HG02970 (cell line): ENCODE data around the gene RSPH1.
"Not testable (repeated sequence)": the region's sequence is repeated elsewhere in the genome, so short reads cannot be mapped to it uniquely, and the experiment has no call there.

ENCODE experiments used
- ATAC-seq: cut with Tn5 transposase; IDR thresholded peaks from one replicate; pipeline ENCODE4 v1.9.1; 2021; ENCODE audit warnings: mild to moderate bottlenecking, moderate library complexity, moderate number of reproducible peaks; ENCODE audit not compliant: unreplicated experiment, low FRiP score

Gene RSPH1

DNA sequence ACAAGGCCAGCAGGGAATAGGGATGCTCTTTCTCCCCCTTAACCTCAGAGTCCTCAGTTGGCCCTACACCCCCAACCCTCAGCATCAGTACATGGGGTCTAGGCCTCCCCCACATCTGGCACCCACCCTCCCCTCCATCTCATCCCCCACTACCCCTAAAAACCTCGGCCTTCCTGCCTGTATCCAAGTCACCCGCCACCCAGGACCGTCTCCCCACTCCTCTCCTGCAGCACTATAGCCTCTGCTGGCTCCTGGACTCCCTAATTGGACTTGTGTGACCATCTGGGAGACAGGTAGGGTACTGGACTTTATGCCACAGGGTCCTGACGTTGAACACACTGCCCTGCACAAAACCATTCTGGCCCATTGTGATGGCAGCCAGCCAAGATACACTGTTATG lies 6.0 kb downstream of the RSPH1 start:
- ATAC-seq: no peak

DNA sequence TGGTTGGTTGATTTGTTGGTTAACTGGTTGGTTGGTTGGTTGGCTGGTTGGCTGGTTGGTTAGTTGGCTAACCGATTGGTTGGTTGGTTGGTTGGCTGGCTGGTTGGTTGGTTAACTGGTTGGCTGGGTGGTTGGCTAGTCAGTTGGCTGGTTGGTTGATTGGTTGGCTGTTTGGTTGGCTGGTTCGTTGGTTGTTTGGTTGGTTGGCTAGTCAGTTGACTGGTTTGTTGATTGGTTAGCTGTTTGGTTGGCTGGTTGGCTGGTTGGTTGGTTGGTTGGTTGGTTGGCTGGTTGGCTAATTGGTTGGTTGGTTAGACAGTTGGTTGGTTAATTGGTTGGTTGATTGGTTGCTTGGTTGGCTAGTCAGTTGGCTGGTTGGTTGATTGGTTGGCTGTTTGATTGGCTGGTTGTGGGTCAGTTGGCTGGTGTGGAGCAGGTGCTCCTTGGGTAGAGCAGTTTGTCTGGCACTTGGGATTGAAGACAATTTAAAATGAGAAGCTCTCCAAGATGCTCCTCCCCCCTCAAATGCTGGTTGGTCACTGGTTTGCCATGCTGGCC lies 6.9 kb downstream of the RSPH1 start:
- ATAC-seq: no peak

DNA sequence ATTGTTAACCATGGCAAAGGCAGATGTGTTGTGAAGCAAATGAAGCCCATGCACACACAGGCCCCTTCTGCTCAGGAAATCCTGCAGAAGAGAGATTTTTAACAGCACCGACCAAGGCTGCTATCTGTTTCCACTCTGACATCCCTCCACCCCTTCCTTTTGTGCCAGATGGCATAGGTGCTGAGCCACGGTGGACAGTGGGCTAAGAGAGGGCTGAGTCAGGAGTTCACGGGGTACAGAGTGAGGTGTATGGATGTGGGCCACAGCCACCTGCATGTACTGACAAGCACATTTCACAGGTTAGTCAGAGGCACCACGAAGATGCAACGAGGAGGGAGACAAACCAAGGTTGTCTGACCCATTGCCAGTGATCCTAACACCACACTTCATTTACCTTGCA lies 9.5 kb downstream of the RSPH1 start:
- no peak for ATAC-seq

DNA sequence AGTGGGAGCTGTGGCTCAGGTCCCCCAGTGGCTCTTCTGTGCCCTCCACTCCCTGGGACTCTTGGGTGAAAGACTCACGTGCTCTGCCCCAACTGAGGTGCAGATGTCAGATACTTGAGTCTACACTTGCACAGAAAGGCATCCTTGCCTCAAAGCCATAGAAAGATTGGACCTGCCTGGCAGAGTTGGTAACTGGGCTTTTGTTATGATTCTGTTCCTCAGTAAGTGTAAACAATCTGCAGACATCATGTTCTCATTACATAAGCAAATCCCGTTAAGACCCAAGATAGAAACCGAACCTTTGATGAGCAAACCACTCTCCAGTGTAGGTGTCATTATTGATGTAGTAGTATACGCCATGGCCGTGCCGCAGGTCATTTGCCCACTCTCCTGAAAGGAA lies 10.0 kb downstream of the RSPH1 start:
- no peak for ATAC-seq

DNA sequence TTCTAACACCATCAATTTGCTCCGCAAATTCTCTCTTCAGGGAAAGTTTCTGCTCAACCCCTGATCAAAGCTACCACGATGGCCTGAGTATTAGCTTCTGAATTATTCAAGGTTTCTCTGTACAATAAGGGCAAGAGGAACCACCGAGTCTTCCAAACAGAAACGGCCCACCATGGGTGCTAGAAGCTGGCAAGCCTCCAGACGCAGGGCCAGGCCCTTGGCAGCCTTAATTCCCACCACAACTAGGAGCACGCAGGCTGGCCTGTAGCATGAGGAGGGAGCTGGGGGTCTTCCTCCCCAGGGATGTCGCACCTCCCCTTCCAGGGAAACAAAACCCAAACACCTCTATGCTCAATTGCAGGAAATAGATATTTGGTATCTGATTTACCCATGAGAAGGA lies 11.1 kb downstream of the RSPH1 start:
- no peak for ATAC-seq

DNA sequence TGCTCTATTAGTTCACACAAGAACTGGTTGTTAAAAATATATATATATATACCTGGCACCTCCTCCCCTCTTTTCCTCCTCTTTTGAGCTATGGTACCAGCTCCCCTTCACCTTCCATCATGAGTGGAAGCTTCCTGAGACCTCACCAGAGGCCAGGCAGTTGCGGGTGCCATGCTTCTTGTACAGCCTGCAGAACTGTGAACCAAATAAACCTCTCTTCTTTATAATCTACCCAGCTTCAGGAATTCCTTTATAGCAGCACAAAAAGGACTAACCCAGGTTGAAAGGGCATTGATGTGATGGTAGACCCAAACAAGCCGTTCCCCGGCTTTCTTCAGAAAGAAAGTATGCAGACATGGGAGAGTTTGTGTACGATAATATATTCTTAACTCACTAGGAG lies 14.9 kb downstream of the RSPH1 start:
- ATAC-seq: no peak

DNA sequence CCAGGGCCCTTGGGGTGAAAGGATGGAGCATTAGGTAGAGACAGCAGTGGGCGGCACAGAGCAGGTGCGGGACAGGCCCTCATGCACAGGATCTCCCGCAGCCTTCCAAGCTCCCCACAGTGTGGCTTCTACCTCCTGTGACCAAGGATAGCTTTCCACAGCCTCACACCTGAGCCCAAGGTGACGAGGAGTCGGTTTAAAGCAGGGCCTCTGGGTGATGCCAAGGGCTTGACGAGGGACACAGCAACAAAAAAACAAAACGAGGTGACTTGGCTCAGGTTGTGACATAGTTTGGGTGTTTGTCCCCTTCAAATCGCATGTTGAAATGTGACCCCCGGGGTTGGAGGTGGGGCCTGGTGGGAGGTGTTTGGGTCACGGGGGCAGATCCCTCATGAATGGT lies 15.3 kb downstream of the RSPH1 start:
- ATAC-seq: no peak

DNA sequence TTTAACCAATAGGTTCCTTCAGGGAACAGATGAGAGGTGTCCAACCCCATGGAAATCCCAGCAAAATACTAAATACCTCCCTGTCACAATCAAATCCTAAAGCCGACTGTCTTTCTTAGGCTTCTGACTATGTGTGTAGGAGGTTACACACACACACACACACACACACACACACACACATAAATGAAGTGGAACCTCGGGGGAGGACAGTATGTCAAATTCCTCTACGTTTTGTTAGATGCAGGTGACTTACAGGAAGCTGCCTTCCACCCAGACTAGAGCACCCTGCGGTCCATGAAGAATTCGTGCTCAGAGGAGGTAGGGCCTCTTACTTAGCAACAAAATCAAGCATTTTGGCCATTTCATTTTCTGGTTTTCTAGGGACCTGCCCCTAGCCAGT lies 16.4 kb downstream of the RSPH1 start:
- no peak for ATAC-seq

DNA sequence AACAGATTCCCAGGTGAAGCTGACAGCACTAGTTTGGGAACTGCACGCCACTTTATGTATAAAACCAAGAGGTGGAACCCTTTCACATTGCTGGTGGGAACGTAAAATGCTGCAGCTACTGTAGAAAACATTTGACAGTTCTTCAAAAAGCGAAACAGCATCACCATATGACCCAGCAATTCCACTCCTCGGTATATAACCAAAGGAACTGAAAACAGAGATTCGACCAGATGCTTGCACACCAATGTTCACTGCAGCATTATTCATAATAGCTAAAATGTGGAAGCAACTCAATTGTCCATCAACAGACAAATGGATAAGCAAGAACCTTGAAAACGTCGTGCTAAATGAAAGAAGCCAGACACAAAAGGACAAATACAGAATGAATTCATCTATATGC lies 17.5 kb downstream of the RSPH1 start:
- ATAC-seq: no peak

DNA sequence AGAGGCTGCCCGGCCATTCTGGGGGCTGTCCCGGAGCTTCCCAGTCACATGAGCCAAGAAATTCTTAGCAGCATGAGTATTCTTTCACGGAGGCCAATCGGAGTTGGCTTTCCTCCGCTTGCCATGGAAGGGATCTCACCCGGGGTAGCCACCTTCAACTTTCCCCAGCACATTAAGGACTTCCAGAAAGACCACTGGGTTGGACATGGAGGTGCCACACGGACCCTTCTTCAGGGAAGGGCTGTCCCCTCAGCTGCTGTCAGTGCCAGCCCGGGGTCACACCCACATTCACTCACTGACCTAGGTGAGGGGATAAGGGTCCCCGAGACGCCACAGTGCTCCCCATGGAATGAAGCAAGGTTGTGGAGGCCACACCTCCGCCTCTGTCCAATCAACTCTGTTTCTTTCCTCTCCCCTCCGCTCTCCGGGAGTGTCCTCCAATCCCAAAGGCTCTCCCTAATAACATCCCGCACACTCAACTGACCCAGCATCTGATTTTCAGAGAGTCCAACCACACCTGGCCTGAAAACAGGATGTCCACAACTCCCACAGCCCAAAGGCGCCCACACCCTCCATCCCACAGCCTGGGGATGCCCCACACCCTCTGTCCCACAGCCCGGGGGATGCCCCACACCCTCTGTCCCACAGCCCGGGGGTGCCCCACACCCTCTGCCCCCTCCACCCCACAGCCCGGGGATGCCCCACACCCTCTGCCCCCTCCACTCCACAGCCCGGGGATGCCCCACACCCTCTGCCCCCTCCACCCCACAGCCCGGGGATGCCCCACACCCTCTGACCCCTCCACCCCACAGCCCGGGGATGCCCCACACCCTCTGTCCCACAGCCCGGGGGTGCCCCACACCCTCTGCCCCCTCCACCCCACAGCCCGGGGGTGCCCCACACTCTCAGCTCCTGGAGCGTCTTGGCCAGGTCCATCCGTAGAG lies 19.4 kb downstream of the RSPH1 start:
- no peak for ATAC-seq

DNA sequence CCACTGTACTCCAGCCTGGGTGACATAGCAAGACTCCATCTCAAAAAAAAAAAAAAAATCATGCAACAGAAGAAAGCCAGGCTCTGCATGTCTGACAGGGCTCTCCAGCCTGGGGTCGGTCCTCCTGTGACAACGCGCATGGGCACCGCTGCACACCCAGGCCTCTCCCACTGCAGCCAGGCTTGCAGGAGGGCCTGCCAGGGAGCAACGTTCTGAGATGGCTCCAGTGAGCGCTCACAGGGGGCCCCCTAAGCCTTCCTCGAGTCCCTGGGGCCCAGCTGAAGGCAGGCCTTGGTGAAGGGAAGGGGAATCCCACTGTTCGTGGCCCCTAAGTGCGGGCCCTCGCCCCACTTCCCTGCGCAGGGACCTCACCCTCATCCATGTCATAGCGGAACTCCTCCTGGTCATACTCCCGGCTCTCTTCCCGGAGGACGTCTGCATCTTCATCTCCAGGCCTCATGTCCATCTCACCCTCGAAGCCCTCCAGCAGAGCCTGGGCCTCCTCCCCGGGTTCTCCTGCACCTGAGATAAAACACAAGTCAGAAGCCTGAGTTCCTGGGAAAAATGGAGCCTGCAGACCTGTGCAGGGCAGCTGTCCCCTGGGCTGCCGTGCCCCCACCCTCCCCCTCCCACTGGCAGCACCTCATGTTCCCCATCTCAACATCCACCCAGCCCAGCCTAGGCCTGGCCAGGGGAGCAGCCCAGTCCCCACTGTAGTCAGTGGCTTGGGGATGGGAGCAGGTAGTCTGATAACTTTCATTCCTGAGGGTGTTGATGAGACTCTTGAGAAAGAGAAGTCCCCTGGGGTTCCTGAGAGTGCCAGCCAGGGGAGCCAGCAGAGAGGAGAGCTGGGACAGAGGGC lies 20.3 kb downstream of the RSPH1 start:
- no peak for ATAC-seq

DNA sequence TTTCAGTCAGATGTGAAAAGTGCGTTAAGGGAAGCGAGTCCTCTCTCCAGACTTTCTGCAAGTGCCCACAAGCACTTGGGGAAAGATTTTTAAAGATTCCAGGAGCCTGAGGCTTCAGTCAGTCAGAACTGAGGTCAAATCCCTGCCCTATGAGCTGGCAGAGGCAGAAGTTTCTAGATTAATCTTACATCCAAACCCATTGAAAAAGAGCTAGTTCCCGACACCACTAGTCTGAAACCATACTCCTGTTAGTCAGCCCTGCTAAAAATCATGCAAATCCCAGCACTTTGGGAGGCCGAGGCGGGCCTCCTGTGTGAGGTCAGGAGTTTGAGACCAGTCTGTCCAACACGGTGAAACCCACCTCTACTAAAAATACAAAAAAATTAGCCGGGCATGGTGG lies 21.0 kb downstream of the RSPH1 start:
- no peak for ATAC-seq

DNA sequence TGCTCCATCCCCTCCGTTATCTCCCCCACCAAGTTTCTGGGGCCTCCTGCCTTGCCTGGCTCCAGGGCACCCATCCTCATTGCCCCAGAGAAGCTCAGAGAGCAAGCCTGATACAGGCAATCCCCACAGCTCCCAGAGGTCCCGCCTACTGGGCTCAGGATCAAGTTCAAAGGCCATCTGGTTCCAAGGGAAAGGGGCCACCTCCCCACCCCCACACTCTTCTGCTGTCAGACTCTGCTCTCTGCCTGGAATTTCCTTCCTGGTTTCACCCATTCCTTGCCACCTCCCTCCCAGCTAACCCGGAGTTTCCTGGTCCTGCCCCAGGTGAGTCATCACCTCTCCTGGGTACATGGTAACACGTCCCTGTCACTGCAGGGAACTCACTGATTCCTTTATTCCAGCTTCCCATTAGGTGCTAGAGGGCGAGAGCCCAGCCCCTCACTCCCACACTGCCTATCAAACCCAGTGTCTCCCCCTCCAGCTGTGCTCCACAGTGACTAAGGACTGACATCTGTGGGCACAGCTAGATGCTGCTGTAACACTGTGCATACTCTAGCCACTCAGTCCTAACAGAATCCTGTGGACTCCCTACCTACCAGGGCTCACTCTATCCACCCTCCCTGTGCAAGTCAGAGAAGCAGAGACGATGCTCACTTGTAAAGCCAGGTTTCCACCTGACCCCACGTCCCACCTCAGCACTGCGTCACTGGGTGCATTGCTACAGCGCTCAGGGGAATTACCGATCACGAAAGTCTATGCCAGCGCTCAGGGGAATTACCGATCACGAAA lies 21.8 kb downstream of the RSPH1 start:
- no peak for ATAC-seq

DNA sequence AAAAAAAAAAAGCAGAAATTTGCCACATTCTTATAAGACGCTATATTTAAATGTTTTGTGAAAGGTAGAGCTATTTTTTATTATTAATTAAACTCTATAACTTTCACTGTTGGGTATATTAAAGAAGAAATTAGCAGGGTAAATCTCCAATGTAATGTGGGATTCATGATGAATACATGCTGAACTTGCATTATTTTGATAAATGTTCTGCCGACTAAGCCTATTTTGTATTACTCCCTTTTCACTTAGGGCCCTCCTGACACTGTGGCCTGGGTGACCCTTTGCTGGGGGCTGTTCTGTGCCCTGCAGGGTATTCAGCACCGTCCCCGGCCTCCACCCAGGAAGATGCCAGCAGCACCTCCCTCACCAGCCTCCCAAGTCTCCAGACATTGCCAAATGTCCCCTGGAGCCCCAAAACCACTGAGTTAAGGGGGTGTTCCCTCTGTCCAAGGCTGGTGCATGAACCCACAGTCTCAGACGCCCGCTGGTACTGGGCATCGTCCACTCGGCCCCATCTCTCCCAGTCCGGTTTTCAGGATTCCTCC lies 22.5 kb downstream of the RSPH1 start:
- no peak for ATAC-seq

DNA sequence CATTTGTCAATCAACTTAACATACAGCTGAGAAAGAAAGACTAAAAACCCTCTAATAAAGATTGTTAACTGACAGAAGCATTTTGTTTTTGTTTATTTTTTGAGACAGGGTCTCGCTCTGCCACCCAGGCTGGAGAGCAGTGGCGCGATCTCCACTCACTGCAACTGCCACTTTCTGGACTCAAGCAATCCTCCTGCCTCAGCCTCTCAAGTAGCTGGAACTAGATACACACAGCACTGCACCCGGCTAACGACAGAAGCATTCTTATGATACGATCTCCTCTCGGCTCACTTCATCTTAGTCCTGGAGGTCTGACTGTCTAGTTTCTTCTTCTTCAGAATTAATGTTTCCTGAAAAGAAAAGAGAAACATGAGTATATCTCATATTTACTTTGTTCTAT lies 23.5 kb downstream of the RSPH1 start:
- ATAC-seq: no peak

DNA sequence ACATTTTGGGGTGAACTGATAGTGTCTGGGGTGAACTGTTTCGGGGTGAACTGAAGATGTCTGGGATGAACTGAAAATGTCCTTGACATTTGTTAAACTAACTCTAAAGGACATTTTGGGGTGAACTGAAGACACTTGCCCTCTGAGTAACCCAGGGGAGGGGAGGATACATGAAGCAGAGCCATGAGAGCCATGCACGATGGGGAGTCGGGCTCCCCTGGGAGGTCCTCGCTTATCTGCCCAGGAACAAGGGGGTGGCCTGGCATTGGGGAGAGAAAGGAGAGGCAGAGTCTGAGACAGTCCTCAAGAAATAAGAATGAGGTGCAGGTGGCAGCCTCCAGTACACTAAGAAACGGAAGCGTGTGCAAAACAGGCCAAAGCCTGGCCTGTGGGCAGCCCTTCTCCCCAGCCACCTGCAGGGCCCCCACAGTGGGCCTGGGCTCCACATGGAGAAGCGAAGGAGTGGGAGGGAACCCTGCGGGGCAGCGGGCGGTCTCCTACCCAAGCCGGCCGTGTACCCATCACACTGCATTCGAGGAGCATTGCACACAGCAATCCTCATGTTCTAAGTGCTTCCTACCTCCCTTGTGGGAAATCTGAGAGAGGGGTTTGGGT lies 24.2 kb downstream of the RSPH1 start:
- ATAC-seq: no peak

DNA sequence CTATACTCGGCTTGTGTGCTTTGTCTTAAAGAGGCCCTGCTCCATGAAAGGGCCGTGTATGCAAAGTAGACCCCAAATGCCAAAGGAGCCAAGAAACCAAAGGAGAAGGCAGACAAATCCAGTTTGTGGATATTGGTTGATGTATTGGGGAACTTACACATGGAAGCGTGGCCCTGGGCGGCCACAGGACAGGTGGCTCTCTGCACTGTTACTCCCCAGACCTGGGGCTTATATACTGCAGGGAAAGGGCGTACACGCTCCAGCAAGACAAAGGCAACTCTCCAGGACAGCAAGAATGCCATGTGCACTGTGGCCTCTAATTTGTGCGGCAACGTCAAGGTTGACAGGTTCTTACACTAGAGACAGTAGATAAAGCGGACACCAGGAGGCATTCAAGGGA lies 24.8 kb downstream of the RSPH1 start:
- ATAC-seq: no peak

DNA sequence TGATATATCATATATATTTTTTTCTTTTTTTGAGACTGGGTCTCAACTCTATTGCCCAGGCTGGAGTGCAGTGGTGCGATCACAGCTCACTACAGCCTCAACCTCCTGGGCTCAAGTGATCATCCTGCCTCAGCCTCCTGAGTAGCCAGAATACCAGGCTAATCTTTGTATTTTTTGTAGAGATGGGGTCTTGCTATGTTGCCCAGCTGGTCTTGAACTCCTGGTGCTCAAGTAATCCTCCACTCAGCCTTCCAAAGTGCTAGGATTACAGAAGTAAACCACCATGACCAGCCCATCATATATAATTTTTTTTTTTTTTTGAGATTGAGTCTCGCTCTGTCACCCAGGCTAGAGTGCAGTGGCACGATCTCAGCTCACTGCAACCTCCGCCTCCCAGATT lies 26.3 kb downstream of the RSPH1 start:
- ATAC-seq: not testable (repeated sequence)

DNA sequence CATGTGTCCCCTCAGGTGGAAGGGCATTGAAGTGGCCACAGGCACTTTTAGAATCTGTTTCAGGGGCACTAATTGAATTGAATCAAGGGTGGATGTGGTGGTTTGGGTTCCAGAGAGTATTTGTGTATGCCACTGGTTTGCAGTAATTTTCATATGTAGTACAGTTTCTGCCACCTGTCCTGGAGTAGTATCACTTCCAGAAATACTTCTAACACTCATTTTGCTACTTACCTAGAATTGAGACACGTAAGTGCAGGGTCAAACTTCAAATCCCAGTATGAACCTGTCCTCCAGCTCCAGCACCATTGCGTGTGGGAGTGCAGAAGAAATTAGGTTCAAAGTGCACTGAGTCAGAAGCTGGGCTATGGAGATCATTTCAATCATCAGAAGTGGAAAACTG lies 26.8 kb downstream of the RSPH1 start:
- ATAC-seq: no peak
